IPS-11a (cell line): ENCODE measurements around the gene CDON.

Experiments used
- H3K4me3 ChIP-seq: one replicate; pipeline ENCODE4 v1.5.1; 2013; ENCODE audit warnings: low read depth, low read length, control low read depth

The CDON gene

GRCh38 chr11:126084608-126084912 is 21.9 kb upstream of the CDON start:
- H3K4me3 ChIP-seq, result no peak overlapping the region

- no peak overlapping the region for H3K4me3 ChIP-seq
Measured at GRCh38 chr11:126083829-126084607, 21.4 kb upstream of the CDON start.

- no peak overlapping the region for H3K4me3 ChIP-seq
Measured at GRCh38 chr11:126082251-126083109, 19.8 kb upstream of the CDON start.

GRCh38 chr11:126081915-126082250 is 19.2 kb upstream of the CDON start:
- H3K4me3 ChIP-seq, result no peak overlapping the region

- no peak overlapping the region for H3K4me3 ChIP-seq
Measured at GRCh38 chr11:126080161-126080941, 17.7 kb upstream of the CDON start.

- H3K4me3 ChIP-seq, result no peak overlapping the region
Measured at GRCh38 chr11:126079621-126080124, 17.0 kb upstream of the CDON start.

GRCh38 chr11:126076641-126077040 is 14.0 kb upstream of the CDON start:
- H3K4me3 ChIP-seq, result no peak overlapping the region

GRCh38 chr11:126072801-126073594 is 10.3 kb upstream of the CDON start:
- H3K4me3 ChIP-seq, result no peak overlapping the region

- no peak overlapping the region for H3K4me3 ChIP-seq
Measured at GRCh38 chr11:126072141-126072741, 9.6 kb upstream of the CDON start.

- no peak overlapping the region for H3K4me3 ChIP-seq
Measured at GRCh38 chr11:126063507-126063852, 814 bp upstream of the CDON start.

- peak overlapping the region; percentile 61 for H3K4me3 ChIP-seq
Measured at GRCh38 chr11:126061707-126062678, 673 bp downstream of the CDON start.

GRCh38 chr11:126060757-126061171 is 1.9 kb downstream of the CDON start:
- H3K4me3 ChIP-seq, result no peak overlapping the region

GRCh38 chr11:126059238-126059781 is 3.4 kb downstream of the CDON start:
- H3K4me3 ChIP-seq, result no peak overlapping the region

GRCh38 chr11:126058105-126058874 is 4.4 kb downstream of the CDON start:
- no peak overlapping the region for H3K4me3 ChIP-seq

GRCh38 chr11:126054882-126055281 is 7.8 kb downstream of the CDON start:
- no peak overlapping the region for H3K4me3 ChIP-seq

GRCh38 chr11:126054408-126054807 is 8.3 kb downstream of the CDON start:
- no peak overlapping the region for H3K4me3 ChIP-seq

- H3K4me3 ChIP-seq, result no peak overlapping the region
Measured at GRCh38 chr11:126053415-126054286, 9.0 kb downstream of the CDON start.
